Germinal center (tissue), 1 donor: ENCODE measurements around the gene MLH3.

Experiments
- DNase-seq: peaks from one replicate; pipeline ENCODE4 v3.0.0; 2012; ENCODE audit warnings: mixed read lengths, low spot score

MLH3 gene

GRCh38 chr14:74964787-74965485, 86.3 kb downstream of the MLH3 start:
- no peak for DNase-seq
